DMS153 treated with DMSO at 0.1 percent for 48 hours (cell line): ENCODE results near the gene EIF3K.
"Not testable (repeated sequence)": the region's sequence is repeated elsewhere in the genome, so short reads cannot be mapped to it uniquely, and the experiment has no call there.

Source experiments
- DNase-seq: peaks from one replicate; lab custom pipeline; 2025; ENCODE audit not compliant: unreplicated experiment; lab: John Stamatoyannopoulos, UW

Gene EIF3K

GRCh38 chr19:38617764-38618589 lies 1.0 kb upstream of the EIF3K start, which contains the start of gene MAP4K1:
TSS of gene MAP4K1 (minus strand) at chr19:38617953. CDS start at chr19:38617895, 58 bp downstream.
- DNase-seq, result no peak

DNA sequence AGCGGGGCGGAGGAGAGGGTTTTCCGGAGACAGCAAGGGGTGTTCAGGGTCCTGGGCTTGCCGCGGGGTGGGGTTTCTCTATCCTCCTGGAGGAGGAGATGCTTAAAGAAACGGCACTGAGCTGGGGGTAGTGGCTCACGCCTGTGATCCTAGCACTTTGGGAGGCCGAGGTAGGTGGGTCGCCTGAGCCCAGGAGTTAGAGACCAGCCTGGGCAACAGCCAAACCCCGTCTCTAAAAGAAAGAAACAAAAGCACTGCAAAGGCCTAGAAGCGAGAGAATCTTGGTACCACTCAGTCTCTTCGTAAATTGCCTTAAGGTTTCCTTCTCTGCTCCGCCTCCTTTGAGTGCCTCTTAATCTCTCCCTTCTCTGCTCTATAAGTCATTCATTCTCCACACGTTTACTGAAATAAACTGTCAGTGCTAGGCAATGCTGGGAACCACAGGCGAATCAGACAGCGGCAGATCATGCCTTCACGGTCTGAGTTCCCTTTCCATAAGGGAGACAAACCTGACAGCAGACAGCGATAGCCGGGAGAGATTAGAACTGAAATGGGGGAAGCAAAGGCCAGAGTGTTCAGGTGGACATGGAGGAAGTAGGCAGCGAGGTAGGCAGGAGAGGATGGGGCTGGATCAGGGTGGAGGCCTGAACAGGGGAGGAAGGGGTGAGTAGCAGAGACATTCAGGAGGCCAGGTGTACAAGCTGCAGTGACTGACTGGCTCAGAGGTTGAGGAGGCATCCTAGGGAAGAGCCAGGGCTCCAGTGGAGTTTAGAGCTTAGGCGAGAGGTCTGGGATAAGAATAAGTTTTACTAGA lies 580 bp downstream of the EIF3K start:
- DNase-seq, result no peak

- DNase-seq, result no peak
These were observed 5.8 kb downstream of the EIF3K start for GRCh38 chr19:38624822-38625221.

GRCh38 chr19:38626401-38626800 lies 7.4 kb downstream of the EIF3K start:
- no peak for DNase-seq

- DNase-seq, result no peak
These were observed 10.6 kb downstream of the EIF3K start for GRCh38 chr19:38629568-38629967.

DNA sequence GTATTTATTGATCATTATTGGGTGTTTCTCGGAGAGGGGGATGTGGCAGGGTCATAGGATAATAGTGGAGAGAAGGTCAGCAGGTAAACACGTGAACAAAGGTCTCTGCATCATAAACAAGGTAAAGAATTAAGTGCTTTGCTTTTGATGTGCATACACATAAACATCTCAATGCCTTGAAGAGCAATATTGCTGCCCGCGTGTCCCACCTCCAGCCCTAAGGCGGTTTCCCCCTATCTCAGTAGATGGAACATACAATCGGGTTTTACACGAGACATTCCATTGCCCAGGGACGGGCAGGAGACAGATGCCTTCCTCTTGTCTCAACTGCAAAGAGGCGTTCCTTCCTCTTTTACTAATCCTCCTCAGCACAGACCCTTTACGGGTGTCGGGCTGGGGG lies 12.3 kb downstream of the EIF3K start:
- not testable (repeated sequence) for DNase-seq

- not testable (repeated sequence) for DNase-seq
These were observed 13.0 kb downstream of the EIF3K start for GRCh38 chr19:38631811-38632475.

- DNase-seq, result no peak
These were observed 13.7 kb downstream of the EIF3K start for GRCh38 chr19:38632476-38633213.

DNA sequence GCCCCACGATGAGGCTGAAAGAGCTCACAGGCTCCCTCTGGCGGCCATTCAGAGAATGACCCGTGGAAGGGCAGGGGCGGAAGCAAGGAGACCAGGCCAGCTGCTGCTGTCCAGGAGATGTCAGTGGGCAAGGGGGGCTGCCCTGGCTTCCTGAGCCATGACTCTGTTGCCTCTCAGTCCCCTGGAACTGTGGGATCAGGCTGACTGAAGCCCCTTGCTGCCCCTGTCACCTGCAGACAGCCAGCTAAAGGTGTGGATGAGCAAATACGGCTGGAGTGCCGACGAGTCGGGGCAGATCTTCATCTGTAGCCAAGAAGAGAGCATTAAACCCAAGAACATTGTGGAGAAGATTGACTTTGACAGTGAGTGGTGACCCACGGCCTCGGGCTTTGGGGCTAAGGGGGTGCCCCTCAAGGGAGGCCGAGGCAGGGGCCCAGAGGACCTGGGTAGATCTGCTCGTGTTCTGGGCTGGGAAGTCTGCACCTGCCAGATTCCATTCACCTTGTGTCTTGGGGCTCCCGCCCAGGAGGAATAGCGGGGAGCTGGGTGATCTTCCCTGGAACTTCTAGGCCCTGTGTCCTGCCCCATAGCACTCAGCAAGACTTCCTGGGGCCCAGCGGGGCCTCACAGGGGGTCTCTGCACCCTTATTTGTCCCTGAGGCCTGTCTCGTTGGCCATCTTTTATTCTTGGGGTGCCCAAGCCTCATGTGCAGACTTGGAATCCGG lies 15.9 kb downstream of the EIF3K start:
- DNase-seq, result no peak

GRCh38 chr19:38635483-38636399 lies 16.8 kb downstream of the EIF3K start:
- no peak for DNase-seq

DNA sequence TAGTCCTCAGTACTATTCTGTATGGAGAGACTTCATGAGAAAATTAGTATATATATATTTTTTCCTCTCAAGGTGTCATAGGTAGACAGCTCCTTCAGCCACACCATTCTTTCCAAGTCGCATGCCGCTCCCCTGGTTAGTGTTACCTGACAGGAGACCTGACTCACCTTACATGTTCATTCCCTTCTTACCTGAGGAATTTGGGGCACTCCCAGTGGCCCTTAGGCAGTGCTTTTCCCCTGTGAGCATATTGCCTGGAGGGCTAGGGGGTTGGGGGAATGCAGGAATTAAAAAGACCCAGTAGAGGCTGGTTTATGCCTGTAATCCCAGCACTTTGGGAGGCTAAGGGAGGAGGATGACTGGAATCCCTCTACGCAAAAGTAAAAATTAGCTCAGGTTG lies 19.5 kb downstream of the EIF3K start:
- DNase-seq, result no peak

DNA sequence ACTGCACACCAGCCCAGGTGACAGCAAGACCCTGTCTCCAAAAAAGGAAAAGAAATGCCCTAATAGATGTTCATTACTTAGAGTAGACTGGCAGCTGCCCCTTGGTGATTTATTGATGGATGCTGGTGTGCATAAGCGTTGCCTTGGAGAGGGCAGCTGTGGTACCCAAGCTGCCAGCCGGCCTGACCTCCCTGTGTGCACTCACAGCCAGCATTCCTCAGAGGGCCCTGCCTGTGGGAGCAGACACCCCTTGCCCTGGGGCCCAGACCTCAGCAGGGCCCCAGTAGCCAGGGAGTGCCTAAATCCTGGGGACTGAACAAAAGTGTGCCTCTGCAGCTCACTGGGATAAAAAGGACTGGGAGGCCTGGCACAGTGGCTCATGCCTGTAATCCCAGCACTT lies 20.7 kb downstream of the EIF3K start:
- no peak for DNase-seq

DNA sequence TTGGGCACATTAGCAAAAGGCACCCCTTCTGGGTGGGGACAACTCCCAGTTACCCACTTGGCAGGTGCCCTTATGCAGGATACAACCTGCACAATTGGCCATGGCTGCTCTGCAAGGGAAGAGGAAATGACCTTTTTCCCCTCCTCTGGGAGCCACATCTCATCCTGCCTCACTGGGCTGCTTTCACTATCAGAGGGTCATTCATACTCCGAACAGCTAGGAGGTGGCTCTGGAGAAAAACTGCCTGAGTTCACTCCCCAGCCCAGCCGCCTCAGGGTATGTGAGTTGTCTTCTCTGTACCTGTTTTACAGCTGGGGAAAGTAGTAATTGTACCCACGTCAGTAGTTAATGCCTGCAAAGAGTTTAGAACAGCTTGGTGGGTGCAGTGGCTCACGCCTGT lies 21.4 kb downstream of the EIF3K start:
- DNase-seq, result no peak

DNA sequence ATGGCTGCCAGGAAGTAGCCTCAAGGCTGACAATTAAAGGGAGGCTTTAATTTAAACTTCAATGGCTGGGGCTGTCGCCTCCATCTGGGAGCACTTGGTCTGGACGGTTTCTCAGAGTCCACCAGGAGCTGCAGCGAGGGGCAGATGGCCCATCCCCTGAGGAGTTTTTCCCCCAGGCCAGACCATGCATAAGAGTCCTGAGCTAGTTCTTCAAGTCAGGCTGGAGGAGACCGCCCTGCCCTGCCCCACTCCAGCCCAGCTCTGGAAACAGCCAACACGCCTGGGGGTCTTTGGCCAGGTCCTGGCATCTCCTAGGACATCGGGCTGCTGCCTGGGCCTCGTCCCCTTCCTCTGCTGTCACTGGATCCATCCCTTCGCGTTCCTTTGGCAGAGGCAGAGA lies 23.2 kb downstream of the EIF3K start:
- no peak for DNase-seq

- no peak for DNase-seq
These were observed 25.7 kb downstream of the EIF3K start for GRCh38 chr19:38644719-38645118.

GRCh38 chr19:38647368-38647965 lies 28.5 kb downstream of the EIF3K start, which contains the start of gene ACTN4:
TSS of gene ACTN4 (plus strand) at chr19:38647649. CDS start at chr19:38647746, 97 bp downstream.
- DNase-seq, result peak; percentile 93

DNA sequence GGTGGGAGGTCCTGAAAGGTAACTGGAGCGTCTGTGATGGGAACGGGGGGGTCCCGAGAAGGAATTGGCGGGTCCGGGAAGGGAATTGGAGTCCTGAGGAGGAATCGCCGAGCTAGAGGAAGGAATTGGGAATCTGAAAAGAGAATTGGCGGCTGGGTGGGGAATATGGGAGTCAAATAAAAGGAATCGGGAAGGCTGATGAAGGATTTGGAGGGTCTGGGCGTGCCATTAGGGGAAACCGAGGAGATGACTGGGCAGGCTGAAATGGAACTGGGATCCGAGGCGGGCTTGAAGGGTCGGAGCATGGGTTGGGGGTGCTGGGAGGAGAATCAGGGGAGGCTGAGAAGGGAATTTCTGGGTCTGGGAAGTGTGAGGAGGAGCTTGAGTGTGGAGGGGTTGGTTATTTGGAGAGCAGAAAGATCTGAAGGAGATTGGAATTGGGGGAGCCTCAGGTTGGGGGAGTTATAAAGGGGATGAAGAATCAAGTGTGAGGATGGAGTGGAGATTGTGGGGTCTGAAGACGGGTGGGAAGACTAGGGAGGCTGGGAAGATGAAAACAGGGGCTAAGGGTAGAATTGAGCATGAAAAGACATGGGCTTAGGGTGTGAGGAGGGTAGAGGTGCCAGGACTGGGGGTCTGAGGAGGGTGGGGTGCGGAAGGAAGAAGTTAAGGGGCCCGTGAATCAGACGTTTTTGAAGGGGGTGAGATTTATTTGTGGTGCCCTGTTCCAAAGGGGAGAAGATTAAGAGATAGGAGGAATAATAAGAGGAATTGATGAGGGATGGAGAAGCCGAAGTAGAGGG lies 29.2 kb downstream of the EIF3K start:
- DNase-seq, result no peak

DNA sequence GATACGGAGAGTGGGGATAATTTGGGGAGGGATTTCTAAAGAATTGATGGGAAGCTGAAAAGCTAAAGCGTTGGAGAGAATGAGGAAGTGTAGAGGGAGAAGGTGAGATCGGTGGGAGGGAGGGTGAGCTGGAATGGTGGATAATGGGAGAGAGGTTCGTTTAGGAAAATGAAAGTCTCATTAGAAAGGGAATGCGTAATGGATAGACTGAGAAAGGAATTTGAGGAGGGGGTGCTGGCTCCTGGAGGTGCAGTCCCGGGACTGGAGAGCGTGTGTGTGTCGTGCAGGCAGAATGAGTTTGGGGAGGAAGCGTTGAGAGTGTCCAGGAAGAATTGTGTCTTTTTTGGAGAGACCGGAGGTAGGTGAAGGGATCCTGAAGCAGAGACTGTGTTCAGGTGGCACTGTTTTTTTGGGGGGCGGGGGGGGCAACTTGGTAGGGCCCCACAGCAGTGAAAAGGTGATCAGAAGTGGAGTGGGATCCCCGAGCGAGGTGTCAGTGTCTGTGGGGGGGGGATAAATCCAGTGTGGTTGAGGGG lies 29.8 kb downstream of the EIF3K start:
- no peak for DNase-seq
